ENCODE results near the gene GPR119.
"Not testable (repeated sequence)": the region's sequence is repeated elsewhere in the genome, so short reads cannot be mapped to it uniquely, and the experiment has no call there.

DNA sequence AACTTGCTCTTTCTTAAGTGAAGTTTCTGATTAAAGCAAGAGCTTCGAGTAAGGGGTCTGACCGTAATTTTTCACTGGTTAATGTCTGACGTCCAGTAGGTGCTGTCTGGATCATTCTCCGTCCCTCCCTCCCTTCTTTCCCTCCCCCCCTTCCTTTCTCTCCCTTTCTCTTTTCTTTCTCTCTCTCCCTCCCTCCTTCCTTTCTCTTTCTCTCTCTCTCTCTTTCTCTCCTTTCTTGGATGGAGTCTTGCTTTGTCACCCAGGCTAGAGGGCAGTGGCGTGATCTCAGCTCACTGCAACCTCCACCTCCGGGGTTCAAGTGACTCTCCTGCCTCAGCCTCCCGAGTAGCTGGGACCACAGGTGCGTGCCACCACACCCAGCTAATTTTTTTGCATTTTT is 46.6 kb downstream of the GPR119 start:
- TF ChIP-seq EZH2 (IDR thresholded peaks at IDR 0.05; ENCODE audit: insufficient read depth, poor library complexity, severe bottlenecking); EZH2phosphoT487 (IDR thresholded peaks at IDR 0.05; ENCODE audit: insufficient read depth, low read depth): not testable (repeated sequence)

Measured in GM23248 (cell line).